ENCODE measurements around the gene CCR3.

CCR3 gene

DNA sequence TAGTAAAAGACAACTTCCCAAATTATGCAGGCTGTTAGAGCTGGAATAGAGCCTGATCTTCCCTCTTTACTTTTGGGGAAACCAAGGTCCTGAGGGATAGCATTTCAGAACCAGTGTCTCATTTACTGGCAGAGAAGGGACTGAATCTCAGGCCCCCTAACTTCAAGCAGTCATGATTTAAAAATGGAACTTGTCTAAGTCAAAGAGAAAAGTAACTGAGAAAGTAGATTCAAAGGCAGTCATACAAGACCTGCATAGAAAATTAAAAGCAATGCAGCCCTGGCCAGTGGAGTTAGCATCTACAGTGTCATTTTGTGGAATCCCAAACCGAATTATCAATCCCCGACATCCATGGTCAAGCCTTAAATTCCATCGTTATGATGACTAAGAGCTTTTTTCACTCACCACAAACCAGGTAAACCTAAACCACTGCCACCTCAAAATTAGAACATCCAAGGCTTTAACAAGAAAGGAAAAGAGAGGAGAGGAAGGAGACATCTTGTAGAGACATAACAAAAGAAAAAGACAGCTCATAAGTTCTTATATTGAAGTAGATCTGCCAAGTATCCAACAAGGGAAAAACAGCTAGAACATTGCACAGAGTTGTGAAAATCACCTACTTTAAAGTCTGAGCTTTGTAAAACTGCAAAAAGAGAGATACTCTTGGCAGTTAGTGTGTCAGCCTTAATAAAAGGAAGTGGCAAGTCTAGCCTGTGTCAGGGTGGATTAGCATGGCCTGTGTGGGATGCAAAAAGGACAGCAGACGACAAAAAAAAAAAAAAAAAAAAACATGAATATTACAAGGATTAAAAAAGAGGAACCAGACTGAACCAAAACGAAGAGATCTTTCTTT is 57.6 kb downstream of the CCR3 start:
- no peak for DNase-seq

DNA sequence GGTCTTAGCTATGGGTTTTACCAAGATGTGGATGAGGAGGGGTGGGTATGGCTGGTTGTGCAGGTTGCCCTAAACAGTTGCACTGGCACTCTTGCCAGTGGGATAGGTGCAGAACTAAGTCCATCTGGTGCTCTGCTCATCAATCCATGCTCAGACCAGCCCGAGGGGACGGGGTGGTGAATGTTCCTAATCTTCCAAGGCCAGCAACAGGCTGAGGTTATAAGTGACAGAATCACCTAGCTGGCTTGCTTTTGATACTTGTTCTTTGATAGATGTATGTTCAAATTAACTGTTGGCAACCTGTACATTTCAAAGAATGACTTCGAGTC is 58.2 kb downstream of the CCR3 start:
- DNase-seq = no peak

DNA sequence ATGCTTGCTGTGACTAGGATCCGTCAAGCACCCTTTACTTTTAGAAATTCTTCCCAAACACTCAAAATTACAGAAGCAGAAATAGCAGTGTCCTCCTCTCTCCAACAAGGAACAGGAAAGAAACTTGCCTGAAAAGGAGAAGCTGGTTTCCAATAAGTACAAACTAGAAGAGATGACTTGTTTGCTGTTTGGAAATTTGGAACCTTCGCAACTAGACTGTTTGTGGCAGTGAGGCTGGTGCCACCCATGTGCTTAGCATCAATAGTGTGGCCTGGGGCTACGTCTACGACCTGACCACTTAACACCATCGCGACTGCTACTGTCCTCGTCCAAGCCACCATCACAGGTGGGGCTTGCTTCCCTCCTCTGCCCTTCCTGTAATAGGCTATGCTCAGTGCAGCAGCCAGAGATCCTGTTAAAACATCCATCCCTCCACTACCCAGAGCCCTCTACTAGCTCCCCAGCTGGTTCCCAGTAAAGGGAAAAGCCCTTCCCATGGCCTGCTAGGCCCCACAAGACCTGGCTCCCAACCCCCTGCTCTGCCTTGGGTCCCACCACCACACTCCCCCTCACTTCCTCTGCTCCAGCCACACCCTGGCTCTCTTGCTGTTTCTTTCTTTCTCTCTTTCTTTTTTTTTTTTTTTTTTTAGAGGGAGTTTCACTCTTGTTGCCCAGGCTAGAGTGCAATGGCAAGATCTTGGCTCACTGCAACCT is 59.0 kb downstream of the CCR3 start:
- no peak for DNase-seq

DNA sequence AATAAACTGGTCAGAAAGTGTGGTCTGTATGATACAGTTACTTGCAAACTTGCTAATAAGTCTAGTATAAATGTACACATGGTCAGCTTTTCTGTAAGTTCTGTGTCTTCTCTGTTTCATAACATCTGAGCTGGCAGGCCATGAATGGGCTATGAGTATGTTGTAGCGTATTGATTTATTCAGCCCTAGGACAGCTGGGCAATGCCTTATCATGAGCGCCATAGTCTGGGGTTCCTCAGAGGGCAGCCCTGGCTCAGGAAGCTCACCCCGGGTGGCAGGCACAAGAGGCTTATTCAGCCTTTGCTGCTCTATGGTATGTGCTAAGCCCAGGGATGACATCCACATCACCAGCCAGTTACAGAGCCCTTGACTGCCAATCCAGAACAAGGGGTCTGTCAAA is 61.0 kb downstream of the CCR3 start:
- no peak for DNase-seq

DNA sequence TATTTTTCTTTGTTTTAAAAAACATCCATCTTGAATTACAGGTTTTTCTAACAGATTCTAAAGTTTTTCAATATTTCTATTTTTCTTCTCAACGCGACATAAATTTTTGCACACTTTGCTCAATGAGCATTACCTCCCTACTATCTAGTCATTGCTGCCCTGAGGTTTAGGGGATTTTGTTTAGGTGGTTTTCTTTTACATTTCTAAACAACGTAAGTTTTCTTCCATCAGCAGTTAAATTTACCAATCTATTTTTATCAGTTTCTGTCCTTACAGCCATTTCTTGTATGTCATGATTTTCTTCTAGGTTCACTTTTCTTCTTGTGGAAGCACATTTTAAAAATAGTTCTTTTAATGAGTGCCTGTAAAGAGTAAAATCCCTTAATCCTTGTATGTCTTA is 62.5 kb downstream of the CCR3 start:
- DNase-seq = no peak

DNA sequence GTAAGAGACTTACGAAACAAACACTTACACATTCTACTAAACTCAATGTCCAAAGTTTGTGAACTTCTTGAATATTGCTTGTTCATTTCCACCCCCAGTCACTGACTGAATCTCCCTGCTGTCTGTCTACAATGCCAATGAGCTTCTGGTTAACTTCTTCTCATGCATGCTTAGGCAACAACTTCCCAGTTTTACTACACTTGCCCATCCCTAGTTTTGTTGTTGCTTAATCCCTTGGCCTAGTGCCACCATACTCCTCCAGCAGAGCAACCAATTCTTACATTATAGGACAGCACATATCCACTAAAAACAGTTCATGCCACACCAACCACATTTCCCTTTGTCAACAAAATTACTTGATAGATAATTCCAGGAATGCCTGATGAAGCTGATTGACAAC is 70.7 kb downstream of the CCR3 start:
- DNase-seq = no peak

DNA sequence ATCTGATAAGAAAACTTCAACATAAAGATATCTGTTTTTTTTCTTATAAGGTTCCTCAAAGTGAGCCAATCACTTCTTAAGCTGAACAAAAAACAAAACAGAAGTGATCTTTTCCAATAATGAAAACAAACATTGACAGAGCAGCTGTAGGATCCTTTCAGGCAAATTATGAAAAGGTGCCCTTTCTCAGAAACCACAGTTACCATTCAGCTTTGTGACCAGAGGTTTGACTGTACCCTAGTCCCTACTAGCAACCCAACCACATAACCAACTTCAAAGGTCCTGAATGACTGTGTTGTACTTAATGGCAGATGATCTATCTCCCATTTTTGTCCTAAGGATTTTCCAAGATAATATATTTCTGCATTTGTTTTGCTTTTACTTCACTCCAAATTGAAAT is 72.3 kb downstream of the CCR3 start:
- DNase-seq = no peak

DNA sequence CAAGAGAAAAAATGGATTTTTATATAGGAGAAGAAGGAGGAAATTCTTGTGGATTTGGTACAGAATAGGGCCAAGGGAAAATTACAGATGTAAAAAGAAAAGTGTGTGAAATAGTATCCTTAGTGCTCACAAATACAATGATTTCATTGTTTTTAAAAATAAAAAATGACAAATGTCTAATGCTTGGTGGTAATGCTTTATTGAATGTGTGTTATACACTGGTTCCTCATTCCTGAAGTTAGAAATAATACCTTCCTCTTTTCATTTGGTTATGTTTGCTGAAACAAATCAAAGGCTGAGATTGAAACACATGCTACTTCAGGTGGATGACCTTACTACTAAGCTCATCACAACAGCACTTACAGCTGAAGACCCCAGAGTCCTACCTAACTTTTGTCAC is 73.9 kb downstream of the CCR3 start:
- DNase-seq = no peak

Data from stimulated activated CD8-positive, alpha-beta memory T cell treated with anti-CD3 and anti-CD28 coated beads, Interleukin-4, amount 100 ng/mL, for 48 hours (primary cell).